Measurements from ENCODE around the gene HTT. TPM values are rescaled to one million over a fixed set of nuclear protein-coding genes. Genes with fewer than 3 reads are reported as not detected.

The HTT gene
- total RNA-seq, 1 donor from 2014 or later: 65.2 TPM

DNA sequence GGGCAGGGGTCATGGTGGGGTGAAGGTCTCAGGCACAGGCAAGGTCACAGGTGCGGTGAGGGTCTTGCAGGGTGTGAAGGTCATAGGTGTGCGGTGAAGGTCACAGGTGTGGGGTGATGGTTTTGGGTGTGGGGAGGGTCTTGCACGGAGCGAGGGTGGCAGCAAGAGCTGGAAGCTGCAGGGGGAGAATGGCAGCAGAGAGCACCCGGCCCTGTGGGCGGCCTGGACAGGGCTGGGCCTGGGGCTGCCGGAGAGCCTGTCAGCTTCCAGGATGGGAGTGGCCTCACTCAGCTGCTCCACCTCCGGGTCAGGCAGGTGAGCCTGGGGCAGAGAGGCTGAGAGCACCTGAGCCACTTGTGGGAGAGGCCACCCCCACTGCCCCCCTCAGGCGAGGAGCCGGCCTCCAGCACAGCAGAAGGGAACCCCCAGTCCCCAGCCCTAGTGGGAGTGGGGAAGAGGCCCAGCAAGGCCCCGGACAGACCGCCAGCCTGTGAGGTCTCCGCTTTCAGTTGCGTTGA is 176.0 kb downstream of the HTT start:
- Mint-ChIP-seq H3K9me3 (ENCODE audit: unreplicated experiment) (no peaks in the 10 kb centered on the region), H3K4me1 (ENCODE audit: low read depth, unreplicated experiment) (no peaks in the 10 kb centered on the region), H3K36me3 (ENCODE audit: low read depth, unreplicated experiment) (peaks cover 2% of the 10 kb centered on the region), H3K27me3 (ENCODE audit: low read depth, unreplicated experiment) (no peaks in the 10 kb centered on the region), H3K4me3 (ENCODE audit: unreplicated experiment) (no peak overlapping the region), H3K27ac (ENCODE audit: unreplicated experiment) (no peak overlapping the region)
- Histone ChIP-seq H4K20me1 (ENCODE audit: insufficient read depth, low read length) (no peaks in the 10 kb centered on the region), H3K4me2 (ENCODE audit: low read length) (no peak overlapping the region), H3K4me1 (ENCODE audit: insufficient read depth, low read length) (no peaks in the 10 kb centered on the region), H2AFZ (ENCODE audit: low read depth, low read length) (no peak overlapping the region), H3K9me3 (ENCODE audit: insufficient read depth, low read depth, low read length) (no peaks in the 10 kb centered on the region), H3K27ac (ENCODE audit: low read depth, low read length) (no peak overlapping the region), H3K27me3 (ENCODE audit: insufficient read depth, low read length) (no peaks in the 10 kb centered on the region), H3K9ac (ENCODE audit: low read length) (no peak overlapping the region), H3K36me3 (ENCODE audit: insufficient read depth, low read length) (no peaks in the 10 kb centered on the region), H3K79me2 (ENCODE audit: insufficient read depth, low read length) (no peaks in the 10 kb centered on the region), H3K4me3 (ENCODE audit: insufficient read depth, low read depth, low read length) (no peak overlapping the region)
- no peak for TF ChIP-seq EZH2 (IDR thresholded peaks at IDR 0.05; ENCODE audit: insufficient read depth, low read length)
- TF ChIP-seq, protein P1, sequence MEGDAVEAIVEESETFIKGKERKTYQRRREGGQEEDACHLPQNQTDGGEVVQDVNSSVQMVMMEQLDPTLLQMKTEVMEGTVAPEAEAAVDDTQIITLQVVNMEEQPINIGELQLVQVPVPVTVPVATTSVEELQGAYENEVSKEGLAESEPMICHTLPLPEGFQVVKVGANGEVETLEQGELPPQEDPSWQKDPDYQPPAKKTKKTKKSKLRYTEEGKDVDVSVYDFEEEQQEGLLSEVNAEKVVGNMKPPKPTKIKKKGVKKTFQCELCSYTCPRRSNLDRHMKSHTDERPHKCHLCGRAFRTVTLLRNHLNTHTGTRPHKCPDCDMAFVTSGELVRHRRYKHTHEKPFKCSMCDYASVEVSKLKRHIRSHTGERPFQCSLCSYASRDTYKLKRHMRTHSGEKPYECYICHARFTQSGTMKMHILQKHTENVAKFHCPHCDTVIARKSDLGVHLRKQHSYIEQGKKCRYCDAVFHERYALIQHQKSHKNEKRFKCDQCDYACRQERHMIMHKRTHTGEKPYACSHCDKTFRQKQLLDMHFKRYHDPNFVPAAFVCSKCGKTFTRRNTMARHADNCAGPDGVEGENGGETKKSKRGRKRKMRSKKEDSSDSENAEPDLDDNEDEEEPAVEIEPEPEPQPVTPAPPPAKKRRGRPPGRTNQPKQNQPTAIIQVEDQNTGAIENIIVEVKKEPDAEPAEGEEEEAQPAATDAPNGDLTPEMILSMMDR (IDR thresholded peaks at IDR 0.05; ENCODE audit: insufficient read depth, low read depth, low read length): no peak
- DNase-seq (ENCODE audit: low read depth) (no peak), FAIRE-seq (no peak)

DNA sequence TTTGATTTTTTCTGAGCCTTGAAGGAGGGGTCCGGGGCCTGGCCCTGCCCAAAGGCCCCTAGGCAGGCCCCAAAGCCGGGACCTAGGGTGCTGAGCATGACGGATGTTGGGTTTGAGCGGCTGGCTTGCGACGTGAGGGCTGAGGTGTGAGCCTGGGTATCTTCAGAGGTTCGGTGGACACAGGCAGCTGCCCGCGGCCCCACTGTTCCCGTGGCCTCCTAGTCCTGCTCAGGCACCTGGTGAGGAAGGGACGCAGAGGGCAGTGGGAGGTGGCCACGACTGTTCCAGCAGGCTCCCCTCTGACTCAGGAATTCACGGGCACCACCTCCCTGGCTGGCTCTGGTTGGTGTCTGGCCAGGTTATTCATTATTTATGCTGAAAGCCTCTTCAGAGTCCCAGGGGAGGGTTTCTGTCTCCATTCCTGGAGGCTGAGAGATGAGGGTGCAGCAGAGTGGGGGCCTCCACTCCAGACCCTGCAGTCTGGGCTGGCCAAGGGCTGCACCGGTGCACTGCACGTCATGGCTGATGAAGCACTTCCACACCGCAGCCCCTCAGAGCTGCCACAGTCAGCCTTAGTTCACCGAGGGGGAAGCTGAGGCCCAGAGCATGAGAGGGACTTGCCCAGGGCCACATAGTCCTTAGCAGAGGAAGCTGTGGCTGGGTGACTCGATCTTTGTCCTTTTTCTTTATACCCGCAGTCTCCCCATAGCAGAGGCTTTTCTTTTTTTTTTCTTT is 176.6 kb downstream of the HTT start:
- no peaks in the 10 kb centered on the region for H3K9me3 Mint-ChIP-seq (ENCODE audit: unreplicated experiment)
- H3K4me3 Mint-ChIP-seq (ENCODE audit: unreplicated experiment): no peak overlapping the region
- Histone ChIP-seq H3K27me3 (ENCODE audit: insufficient read depth, low read length) (no peaks in the 10 kb centered on the region), H3K9me3 (ENCODE audit: insufficient read depth, low read depth, low read length) (no peaks in the 10 kb centered on the region), H3K4me2 (ENCODE audit: low read length) (no peak overlapping the region), H3K36me3 (ENCODE audit: insufficient read depth, low read length) (no peaks in the 10 kb centered on the region), H2AFZ (ENCODE audit: low read depth, low read length) (no peak overlapping the region), H4K20me1 (ENCODE audit: insufficient read depth, low read length) (no peaks in the 10 kb centered on the region), H3K4me1 (ENCODE audit: insufficient read depth, low read length) (no peaks in the 10 kb centered on the region), H3K4me3 (ENCODE audit: insufficient read depth, low read depth, low read length) (no peak overlapping the region), H3K27ac (ENCODE audit: low read depth, low read length) (no peak overlapping the region), H3K79me2 (ENCODE audit: insufficient read depth, low read length) (no peaks in the 10 kb centered on the region), H3K9ac (ENCODE audit: low read length) (no peak overlapping the region)
- H3K27me3 Mint-ChIP-seq (ENCODE audit: low read depth, unreplicated experiment): no peaks in the 10 kb centered on the region
- DNase-seq (ENCODE audit: low read depth): no peak
- TF ChIP-seq EZH2 (IDR thresholded peaks at IDR 0.05; ENCODE audit: insufficient read depth, low read length): no peak
- TF ChIP-seq, protein P1 (IDR thresholded peaks at IDR 0.05; ENCODE audit: insufficient read depth, low read depth, low read length): no peak
- peak overlapping the region; percentile 47 for H3K27ac Mint-ChIP-seq (ENCODE audit: unreplicated experiment)
- FAIRE-seq: no peak
- no peaks in the 10 kb centered on the region for H3K4me1 Mint-ChIP-seq (ENCODE audit: low read depth, unreplicated experiment)
- peaks cover 2% of the 10 kb centered on the region for H3K36me3 Mint-ChIP-seq (ENCODE audit: low read depth, unreplicated experiment)

Measured in astrocyte (in vitro differentiated cells and primary cell).